Caki2 (cell line): ENCODE measurements around the gene NOBOX. TPM values are rescaled to one million over a fixed set of nuclear protein-coding genes. Genes with fewer than 3 reads are reported as not detected.
"Not testable (repeated sequence)": the region's sequence is repeated elsewhere in the genome, so short reads cannot be mapped to it uniquely, and the experiment has no call there.

Experiments
- DNase-seq: peaks from one replicate; pipeline ENCODE4 v3.0.0-alpha.2; 2015; ENCODE audit warnings: low read depth
- in situ Hi-C: cut with HindIII; loops from 2 replicates; pipeline ENCODE4 v1.10.0; 2016; ENCODE audit warnings: low sequenced_read_pairs, low pct_unique_long_range_greater_than_20kb, mixed read lengths
- total RNA-seq: library from RNA; depleted of rRNA; stranded (reverse); fragments of >200 nt; shearing (Covaris generic); gene quantifications from 2 replicates; pipeline ENCODE4 v1.2.3, GENCODE V29; 2014; ENCODE audit warnings: low replicate concordance; rRNA removed

NOBOX gene
- total RNA-seq, 1 experiment from 2014 or later = not detected

DNA sequence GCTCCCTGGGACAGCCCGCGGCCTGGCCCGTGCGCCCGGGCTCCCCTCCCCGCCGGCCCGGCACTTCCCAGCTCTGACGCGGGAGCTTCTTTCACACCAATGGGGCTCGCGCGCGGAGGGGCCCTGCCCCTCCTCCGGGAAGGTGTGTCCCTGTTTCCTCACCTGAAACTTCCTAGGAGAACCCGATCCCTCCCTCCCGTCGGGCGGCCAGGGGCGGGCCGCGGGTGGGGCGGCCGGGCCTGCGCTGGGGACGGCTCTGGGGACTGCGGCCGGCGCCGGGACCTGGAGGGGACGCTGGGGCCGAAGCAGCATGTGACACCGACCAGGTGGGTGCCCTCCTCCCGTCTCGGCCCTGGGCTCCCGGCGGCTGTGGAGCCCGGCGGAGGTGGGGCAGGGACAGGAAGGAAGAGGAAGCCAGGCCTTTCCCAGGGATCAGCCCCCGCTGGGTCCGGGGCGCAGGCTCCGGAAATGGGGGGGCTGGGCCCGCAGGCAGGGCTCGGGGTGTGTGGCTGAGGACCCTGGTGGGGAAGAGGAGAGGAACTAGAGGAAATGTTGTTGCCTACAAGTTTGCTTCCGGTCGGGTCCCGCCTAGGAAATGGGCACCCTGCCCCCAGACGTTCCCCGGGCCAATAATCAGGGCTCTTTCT lies 48.2 kb downstream of the NOBOX start, which contains the start of gene ARHGEF5:
TSS of gene ARHGEF5 (plus strand) at position 227 of the 647 bp plus-strand sequence. CDS start 7,268 bp downstream, outside the sequence.
- DNase-seq, in situ Hi-C loops: not testable (repeated sequence)

- in situ Hi-C loops, DNase-seq: not testable (repeated sequence)
Observed at GRCh38 chr7:144351667-144352066, 51.8 kb downstream of the NOBOX start.

DNA sequence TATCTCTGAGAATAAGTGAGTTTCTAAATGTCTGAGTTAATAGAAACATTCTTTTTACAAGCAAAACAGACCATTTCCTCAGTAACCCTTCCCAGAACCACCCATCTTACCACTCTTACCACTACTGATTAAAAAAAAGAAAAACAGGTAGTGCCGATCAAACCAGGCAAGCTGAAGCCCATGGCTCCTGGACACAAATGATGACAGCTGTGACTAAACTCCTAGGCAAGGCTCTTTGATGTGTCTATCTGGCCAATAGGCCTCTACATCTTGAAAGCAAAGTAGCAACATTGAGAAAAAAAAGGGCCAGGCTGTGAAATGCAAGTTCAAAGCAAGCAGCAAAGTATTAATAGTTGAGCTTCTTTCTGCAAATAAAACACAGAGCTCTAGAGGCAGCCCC lies 54.9 kb downstream of the NOBOX start:
- in situ Hi-C loops, DNase-seq: not testable (repeated sequence)

Other genes starting within 250 kb of the NOBOX start
- 0.84 and 1.3 TPM in 2 replicates for gene CTAGE4, start 220.2 kb downstream of the NOBOX start, total RNA-seq
- gene ARHGEF35, start 207.9 kb downstream of the NOBOX start, total RNA-seq = 3.1 and 4.8 TPM in 2 replicates
- not detected in 2 replicates for gene OR2A42, start 164.1 kb downstream of the NOBOX start, total RNA-seq
- gene OR2A7, start 138.9 kb downstream of the NOBOX start, total RNA-seq = 0.47 TPM in 1 of 2 replicates, not detected in the other
- gene CTAGE8, start 134.4 kb downstream of the NOBOX start, total RNA-seq = 1.3 TPM in 1 of 2 replicates, not detected in the other
- not detected in 2 replicates for gene OR2A1, start 91.3 kb downstream of the NOBOX start, total RNA-seq
- 8.7 and 10.6 TPM in 2 replicates for gene ARHGEF5, start 48.3 kb downstream of the NOBOX start, total RNA-seq